Pons (tissue), 1 donor: ENCODE results near the gene ACAN.

Source experiments
- DNase-seq: peaks from one replicate; pipeline ENCODE4 v3.0.0-alpha.2; 2016; ENCODE audit warnings: low spot score

The ACAN gene

GRCh38 chr15:88843334-88843733 lies 40.1 kb downstream of the ACAN start:
- no peak for DNase-seq

- no peak for DNase-seq
These were observed 41.6 kb downstream of the ACAN start for GRCh38 chr15:88844749-88845386.

- no peak for DNase-seq
These were observed 42.4 kb downstream of the ACAN start for GRCh38 chr15:88845616-88846015.

- no peak for DNase-seq
These were observed 43.9 kb downstream of the ACAN start for GRCh38 chr15:88847144-88847543.

GRCh38 chr15:88848203-88848602 lies 45.0 kb downstream of the ACAN start:
- no peak for DNase-seq

- DNase-seq = no peak
These were observed 46.3 kb downstream of the ACAN start for GRCh38 chr15:88849376-88850072.

GRCh38 chr15:88852476-88852875 lies 49.2 kb downstream of the ACAN start:
- DNase-seq = no peak

- no peak for DNase-seq
These were observed 55.7 kb downstream of the ACAN start for GRCh38 chr15:88858934-88859333.

GRCh38 chr15:88859550-88859949 lies 56.3 kb downstream of the ACAN start:
- no peak for DNase-seq

GRCh38 chr15:88860212-88860611 lies 57.0 kb downstream of the ACAN start:
- DNase-seq = no peak

GRCh38 chr15:88863412-88863811 lies 60.2 kb downstream of the ACAN start:
- DNase-seq = no peak

GRCh38 chr15:88864861-88865497 lies 61.7 kb downstream of the ACAN start:
- no peak for DNase-seq

GRCh38 chr15:88865498-88866099 lies 62.4 kb downstream of the ACAN start:
- no peak for DNase-seq

GRCh38 chr15:88866295-88866881 lies 63.2 kb downstream of the ACAN start:
- no peak for DNase-seq

GRCh38 chr15:88871313-88871712 lies 68.1 kb downstream of the ACAN start:
- DNase-seq = no peak

GRCh38 chr15:88872106-88872505 lies 68.9 kb downstream of the ACAN start:
- no peak for DNase-seq

GRCh38 chr15:88872706-88873105 lies 69.5 kb downstream of the ACAN start:
- DNase-seq = no peak

- no peak for DNase-seq
These were observed 70.5 kb downstream of the ACAN start for GRCh38 chr15:88873786-88874185.

- DNase-seq = no peak
These were observed 71.0 kb downstream of the ACAN start for GRCh38 chr15:88874275-88874674.

- DNase-seq = no peak
These were observed 71.4 kb downstream of the ACAN start for GRCh38 chr15:88874684-88875083.

GRCh38 chr15:88876573-88876972 lies 73.3 kb downstream of the ACAN start:
- DNase-seq = no peak

- DNase-seq = no peak
These were observed 74.2 kb downstream of the ACAN start for GRCh38 chr15:88877415-88877814.

- DNase-seq = no peak
These were observed 74.7 kb downstream of the ACAN start for GRCh38 chr15:88877906-88878305.
